HCT116 (cell line): Measurements from ENCODE around the gene PTPN4. TPM values are rescaled to one million over a fixed set of nuclear protein-coding genes. Genes with fewer than 3 reads are reported as not detected.

ENCODE experiments used
- ATAC-seq: fragments of 200-7000 bp; cut with Tn5 transposase; 2 replicates; pipeline ENCODE4 v1.9.1; 2020; ENCODE audit warnings: mild to moderate bottlenecking, moderate library complexity
- BruUV-seq: library from RNA; stranded (reverse); fragments of 400-500 nt; replicated peaks from 2 replicates; lab custom pipeline; 2021; lab: Mats Ljungman, UMichigan
- CTCF ChIA-PET: fragments of 300-600 bp; sonication (Branson Sonifier 250); formaldehyde crosslinking; loops from one replicate; lab custom pipeline; 2021; ENCODE audit warnings: antibody characterized with exemption; lab: Charles Lee
- POLR2A ChIA-PET: fragments of 300-600, 350-600 bp; sonication (Branson Sonifier 250); formaldehyde crosslinking; loops from one replicate; lab custom pipeline; 2021; ENCODE audit warnings: antibody characterized with exemption; lab: Charles Lee
- RAD21 ChIA-PET, 2 experiments: fragments of 300-600 bp; sonication (Branson Sonifier 250); formaldehyde crosslinking; loops; one replicate each; lab custom pipeline; 2023; ENCODE audit warnings: low total read pairs in 2 of 2; ENCODE audit not compliant: uncharacterized antibody in 2 of 2, unreplicated experiment in 2 of 2, low non-redundant PET in 1 of 2; lab: Charles Lee
- DNase-seq: peaks from one replicate; pipeline ENCODE4 v3.0.0-alpha.2; 2010; ENCODE audit warnings: low read depth, low spot score
- H2AFZ ChIP-seq: fragments of 200-600 bp; shearing (Covaris generic), sonication (generic); 2 replicates; pipeline ENCODE4 v1.6.1; 2017; ENCODE audit warnings: low read depth, mixed run types, mixed read lengths, antibody characterized with exemption, low read length; ENCODE audit not compliant: poor library complexity, severe bottlenecking
- H3K27ac ChIP-seq: 2 replicates; pipeline ENCODE4 v1.5.1; 2012; ENCODE audit warnings: low read depth, low read length
- H3K27me3 ChIP-seq: fragments of 200-600 bp; sonication (generic); 2 replicates; pipeline ENCODE4 v1.6.1; 2016; ENCODE audit warnings: mixed run types, low read length, mixed read lengths; ENCODE audit not compliant: insufficient read depth
- H3K36me3 ChIP-seq, 2 experiments: fragments of 200-500 bp in 1 of 2; fragments of 200-600 bp in 1 of 2; sonication (Bioruptor generic) in 1 of 2; sonication (generic) in 1 of 2; 2 replicates each; pipeline versions ENCODE4 v1.5.1 to v1.6.1; 2014 to 2016; ENCODE audit warnings: low read length in 2 of 2, inconsistent platforms in 1 of 2, mixed read lengths in 1 of 2, mixed run types in 1 of 2; ENCODE audit not compliant: insufficient read depth in 2 of 2, control insufficient read depth in 1 of 2
- H3K4me1 ChIP-seq, 2 experiments: fragments of 200-600 bp in 1 of 2; sonication (generic) in 1 of 2; 2 replicates each; pipeline versions ENCODE4 v1.5.1 to v1.6.1; 2012 to 2017; ENCODE audit warnings: low read length in 2 of 2, inconsistent platforms in 1 of 2, mild to moderate bottlenecking in 1 of 2, mixed read lengths in 1 of 2, mixed run types in 1 of 2, moderate library complexity in 1 of 2; ENCODE audit not compliant: insufficient read depth in 2 of 2, control insufficient read depth in 1 of 2
- H3K4me2 ChIP-seq: fragments of 200-600 bp; sonication (generic); 2 replicates; pipeline ENCODE4 v1.6.1; 2017; ENCODE audit warnings: mixed run types, low read length, mixed read lengths
- H3K4me3 ChIP-seq, 2 experiments: fragments of 200-600 bp in 1 of 2; sonication (generic) in 1 of 2; replicated peaks in 1 of 2; 2 replicates each; pipeline ENCODE4 v1.5.1; 2011 to 2016; ENCODE audit warnings: low read length in 2 of 2, control low read depth in 1 of 2, low read depth in 1 of 2, mild to moderate bottlenecking in 1 of 2, mixed read lengths in 1 of 2, mixed run types in 1 of 2
- H3K79me2 ChIP-seq: fragments of 200-600 bp; sonication (generic); 2 replicates; pipeline ENCODE4 v1.6.1; 2017; ENCODE audit warnings: mild to moderate bottlenecking, mixed run types, low read length, moderate library complexity, mixed read lengths; ENCODE audit not compliant: insufficient read depth
- H3K9ac ChIP-seq: fragments of 200-600 bp; sonication (generic); 2 replicates; pipeline ENCODE4 v1.6.1; 2016; ENCODE audit warnings: low read length, mixed read lengths
- H3K9me2 ChIP-seq: fragments of 200-600 bp; sonication (generic), shearing (Covaris generic); 2 replicates; pipeline ENCODE4 v1.6.1; 2017; ENCODE audit warnings: mixed run types, mild to moderate bottlenecking, moderate library complexity; ENCODE audit not compliant: insufficient read depth
- H3K9me3 ChIP-seq, 2 experiments: fragments of 200-500 bp in 1 of 2; fragments of 200-600 bp in 1 of 2; sonication (Bioruptor generic) in 1 of 2; sonication (generic) in 1 of 2; 2 replicates each; pipeline ENCODE4 v1.6.1; 2014 to 2017; ENCODE audit warnings: low read length in 2 of 2, mixed read lengths in 2 of 2, inconsistent platforms in 1 of 2, low read depth in 1 of 2, mild to moderate bottlenecking in 1 of 2, mixed run types in 1 of 2, moderate library complexity in 1 of 2; ENCODE audit not compliant: control insufficient read depth in 1 of 2, insufficient read depth in 1 of 2
- H4K20me1 ChIP-seq: fragments of 200-600 bp; sonication (generic), shearing (Covaris generic); 2 replicates; pipeline ENCODE4 v1.6.1; 2017; ENCODE audit warnings: mixed run types, mild to moderate bottlenecking, moderate library complexity; ENCODE audit not compliant: insufficient read depth
- CTCF ChIP-seq, 3 experiments: fragments of 200-600 bp in 1 of 3; sonication (generic) in 1 of 3; IDR thresholded peaks in 2 of 3; conservative IDR thresholded peaks in 1 of 3; 2 replicates each; pipeline ENCODE4 v1.5.1; 2012 to 2017; ENCODE audit warnings: low read depth in 2 of 3, low read length in 2 of 3, antibody characterized with exemption in 1 of 3, borderline replicate concordance in 1 of 3, control low read depth in 1 of 3, mild to moderate bottlenecking in 1 of 3, mixed read lengths in 1 of 3, mixed run types in 1 of 3, moderate library complexity in 1 of 3; ENCODE audit not compliant: insufficient read depth in 1 of 3
- EGR1 ChIP-seq: IDR thresholded peaks from 2 replicates; pipeline ENCODE4 v1.6.1; 2012; ENCODE audit warnings: low read depth
- EZH2 ChIP-seq: fragments of 200-600 bp; sonication (generic); IDR thresholded peaks from 2 replicates; pipeline ENCODE4 v1.6.1; 2017; ENCODE audit warnings: antibody characterized with exemption, mixed run types
- EZH2phosphoT487 ChIP-seq: fragments of 200-600 bp; IDR thresholded peaks from 2 replicates; pipeline ENCODE4 v1.6.1; 2018; ENCODE audit warnings: antibody characterized with exemption, borderline replicate concordance
- FOSL1 ChIP-seq: IDR thresholded peaks from 2 replicates; pipeline ENCODE4 v1.6.1; 2012; ENCODE audit warnings: low read depth
- JUND ChIP-seq: IDR thresholded peaks from 2 replicates; pipeline ENCODE4 v1.6.1; 2012
- MAX ChIP-seq: IDR thresholded peaks from 2 replicates; pipeline ENCODE4 v1.6.1; 2012
- RAD21 ChIP-seq: IDR thresholded peaks from 2 replicates; pipeline ENCODE4 v1.6.1; 2012; ENCODE audit warnings: low read depth, mild to moderate bottlenecking
- REST ChIP-seq: IDR thresholded peaks from 2 replicates; pipeline ENCODE4 v1.6.1; 2012; ENCODE audit warnings: low read depth
- SIN3A ChIP-seq: IDR thresholded peaks from 2 replicates; pipeline ENCODE4 v1.6.1; 2012; ENCODE audit warnings: low read depth
- SP1 ChIP-seq: IDR thresholded peaks from 2 replicates; pipeline ENCODE4 v1.6.1; 2012; ENCODE audit warnings: low read depth
- SRF ChIP-seq: IDR thresholded peaks from 2 replicates; pipeline ENCODE4 v1.6.1; 2012; ENCODE audit warnings: low read depth
- TCF7L2 ChIP-seq: IDR thresholded peaks from 2 replicates; pipeline ENCODE4 v1.7.0; 2011; ENCODE audit warnings: borderline replicate concordance, inconsistent platforms; ENCODE audit not compliant: insufficient read depth, insufficient read length; ENCODE audit errors: extremely low read depth
- ZFX ChIP-seq: fragments of 450-650 bp; IDR thresholded peaks from 2 replicates; pipeline ENCODE4 v1.6.1; 2017
- intact Hi-C: fragments of 100-400 bp; cut with micrococcal nuclease; formaldehyde crosslinking; loops from 2 replicates; pipeline ENCODE4 v1.10.0; 2022
- total RNA-seq: library from RNA; stranded (reverse); gene quantifications from one replicate; pipeline ENCODE4 v1.2.1, GENCODE V29; 2021; ENCODE audit not compliant: unreplicated experiment

The PTPN4 gene
- total RNA-seq, 1 experiment from 2014 or later: 38.4 TPM

GRCh38 chr2:120028795-120029194, 269.1 kb downstream of the PTPN4 start:
- Histone ChIP-seq H4K20me1 (no peaks in the 10 kb centered on the region), H3K9me2 (no peaks in the 10 kb centered on the region), H2AFZ (no peak overlapping the region), H3K27ac (no peak overlapping the region), H3K4me3 (no peak overlapping the region), H3K4me2 (no peak overlapping the region), H3K9ac (no peak overlapping the region), H3K36me3 (0 out of 4 replicates have a peak, but pooled peaks cover 0 to 4% of the 10 kb centered on the region in 2 experiments), H3K79me2 (no peaks in the 10 kb centered on the region), H3K4me1 (no peaks in the 10 kb centered on the region), H3K27me3 (no peaks in the 10 kb centered on the region), H3K9me3 (peaks cover 3 to 4% of the 10 kb centered on the region in 2 experiments; a peak in 1 of 4 replicates)
- DNase-seq (no peak), ATAC-seq (no peak)
- RAD21 ChIA-PET: no interaction called here
- BruUV-seq: no TSS peak
- POLR2A ChIA-PET: no interaction called here
- CTCF ChIA-PET: no interaction called here
- no peak for TF ChIP-seq FOSL1
- TF ChIP-seq SRF: no peak
- no peak for TF ChIP-seq TCF7L2
- TF ChIP-seq EZH2phosphoT487: no peak
- TF ChIP-seq EGR1: no peak
- no peak for TF ChIP-seq CTCF (IDR thresholded peaks at IDR 0.05 in 2 of 3, conservative IDR thresholded peaks at IDR 0.05 in 1 of 3; ENCODE audit: borderline replicate concordance in 1 of 3, insufficient read depth in 1 of 3, low read depth in 2 of 3, low read length in 2 of 3)
- no peak for TF ChIP-seq ZFX
- TF ChIP-seq MAX: no peak
- TF ChIP-seq REST: no peak
- TF ChIP-seq RAD21: no peak
- no peak for TF ChIP-seq JUND
- no peak for TF ChIP-seq EZH2
- TF ChIP-seq SIN3A: no peak
- no peak for TF ChIP-seq SP1
- intact Hi-C loops: no loop called here
